GM21423 (cell line): ENCODE measurements around the gene SLC17A2.
A peak's percentile ranks its signal among the peaks of the same experiment; 100 is the strongest.
"Not testable (repeated sequence)": the region's sequence is repeated elsewhere in the genome, so short reads cannot be mapped to it uniquely, and the experiment has no call there.

ENCODE experiments used
- ATAC-seq: cut with Tn5 transposase; IDR thresholded peaks from one replicate; pipeline ENCODE4 v1.9.1; 2021; ENCODE audit warnings: mild to moderate bottlenecking, moderate library complexity; ENCODE audit not compliant: unreplicated experiment

The SLC17A2 gene

GRCh38 chr6:25952535-25952934 lies 22.0 kb upstream of the SLC17A2 start:
- ATAC-seq, result no peak

DNA sequence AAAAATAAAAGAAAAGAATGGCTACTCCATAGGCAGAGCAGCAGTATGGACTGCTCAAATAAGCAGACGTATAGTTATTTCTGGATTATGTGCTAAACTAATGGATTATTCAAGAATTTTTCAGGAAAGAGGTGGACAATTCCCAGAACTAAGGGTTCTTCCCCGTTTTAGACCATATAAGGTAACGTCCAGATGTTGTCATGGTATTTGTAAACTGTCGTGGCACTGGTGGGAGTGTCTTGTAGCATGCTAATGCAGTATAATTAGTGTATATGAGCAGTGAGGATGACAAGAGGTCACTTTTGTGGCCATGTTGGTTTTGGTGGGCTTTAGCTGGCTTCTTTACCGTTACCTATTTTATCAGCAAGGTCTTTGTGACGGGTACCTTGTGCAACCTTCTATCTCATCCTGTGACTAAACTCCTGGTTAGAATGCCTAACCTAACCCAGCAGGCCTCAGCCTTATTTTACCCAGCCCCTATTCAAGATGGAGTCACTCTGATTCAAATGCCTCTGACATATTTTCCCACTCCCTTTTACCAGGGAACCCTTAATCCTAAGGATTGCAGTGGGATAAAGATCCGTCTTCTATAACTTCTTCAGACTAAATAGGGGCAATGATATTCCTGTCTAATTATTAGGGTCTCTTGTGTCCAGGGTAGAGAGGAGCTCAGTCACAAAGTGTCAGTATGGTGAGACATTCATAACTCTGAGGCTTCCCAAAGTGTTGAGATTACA lies 21.0 kb upstream of the SLC17A2 start:
- ATAC-seq, result no peak

DNA sequence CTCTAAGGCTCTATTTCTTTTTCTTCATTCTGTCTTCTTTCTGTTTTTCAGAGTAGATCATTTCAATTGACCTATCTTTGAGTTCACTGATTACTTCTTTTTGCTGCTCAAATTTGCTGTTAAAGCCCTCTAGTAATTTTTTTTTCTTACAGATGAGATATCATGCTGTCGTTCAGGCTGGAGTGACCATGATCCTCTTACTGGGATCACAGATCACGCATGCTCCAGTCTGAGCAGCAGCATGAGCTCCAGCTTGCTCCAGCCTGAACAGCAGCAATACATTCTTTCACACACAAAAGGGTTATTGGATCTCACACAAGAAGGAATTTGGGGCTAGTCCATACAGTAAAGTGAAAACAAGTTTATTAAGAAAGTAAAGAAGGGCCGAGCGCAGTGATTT lies 19.8 kb upstream of the SLC17A2 start:
- ATAC-seq, result no peak

GRCh38 chr6:25949695-25950094 lies 19.2 kb upstream of the SLC17A2 start:
- no peak for ATAC-seq

GRCh38 chr6:25947492-25947891 lies 17.0 kb upstream of the SLC17A2 start:
- not testable (repeated sequence) for ATAC-seq

DNA sequence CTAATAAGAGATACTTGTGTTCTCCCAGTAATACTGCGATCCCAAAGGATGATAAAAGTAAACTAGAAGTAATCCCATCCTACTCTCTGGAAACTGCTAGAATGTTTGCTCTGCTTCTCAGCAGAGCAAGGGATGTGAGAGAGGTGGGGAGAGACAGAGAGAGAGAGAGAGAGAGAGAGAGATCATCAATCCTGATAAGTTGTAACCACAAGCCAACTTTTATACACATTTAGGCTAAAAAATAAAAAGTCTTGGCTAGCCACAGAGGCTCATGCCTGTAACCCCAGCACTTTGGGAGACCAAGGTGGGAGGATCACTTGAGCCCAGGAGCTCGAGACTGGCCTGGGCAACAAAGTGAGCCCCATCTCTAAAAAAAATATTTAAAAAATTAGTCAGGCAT lies 16.1 kb upstream of the SLC17A2 start:
- ATAC-seq, result no peak

- ATAC-seq, result not testable (repeated sequence)
Measured at GRCh38 chr6:25945738-25946137, 15.2 kb upstream of the SLC17A2 start.

DNA sequence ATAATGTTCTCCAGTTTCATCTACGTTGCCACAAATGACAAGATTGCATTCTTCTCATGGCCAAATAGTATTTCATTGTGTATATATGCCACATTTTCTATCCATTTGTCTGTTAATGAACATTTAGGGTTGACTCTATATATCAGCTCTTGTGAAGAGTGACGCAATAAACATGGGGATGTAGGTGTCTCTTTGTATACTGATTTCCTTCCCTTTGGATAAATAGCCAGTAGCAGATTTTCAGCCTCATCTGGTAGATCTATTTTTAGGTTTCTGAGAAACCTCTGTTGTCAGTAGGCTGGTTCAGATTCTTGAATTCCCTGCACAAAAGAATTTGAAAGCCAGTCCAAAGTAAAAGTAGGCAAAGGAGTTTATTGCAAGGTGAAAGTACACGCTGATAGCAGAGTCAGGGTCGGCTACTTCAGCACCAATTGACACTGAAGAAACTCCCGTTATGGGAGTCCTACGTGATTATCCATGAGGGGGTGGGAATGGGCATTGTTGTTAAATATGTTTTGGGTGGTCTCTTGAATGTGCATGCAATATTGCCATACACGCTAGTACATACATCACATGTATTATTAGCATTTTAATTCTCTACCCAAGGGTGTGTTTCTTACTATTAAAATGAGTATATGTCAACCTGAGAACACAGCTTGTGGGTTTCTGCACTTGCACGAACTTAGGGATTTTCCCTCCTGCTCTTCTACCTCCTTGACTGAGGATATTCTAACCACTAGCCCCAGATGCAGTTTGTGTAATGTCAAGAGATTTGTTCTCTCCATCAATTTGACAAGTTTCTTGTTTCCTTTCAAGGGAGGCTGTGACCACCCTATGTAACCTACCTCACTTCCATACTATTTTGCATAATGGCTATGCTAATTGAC lies 14.4 kb upstream of the SLC17A2 start:
- peak; percentile 88 for ATAC-seq

- no peak for ATAC-seq
Measured at GRCh38 chr6:25943887-25944286, 13.4 kb upstream of the SLC17A2 start.

- ATAC-seq, result no peak
Measured at GRCh38 chr6:25942561-25943147, 12.2 kb upstream of the SLC17A2 start.

- no peak for ATAC-seq
Measured at GRCh38 chr6:25939593-25939992, 9.1 kb upstream of the SLC17A2 start.

DNA sequence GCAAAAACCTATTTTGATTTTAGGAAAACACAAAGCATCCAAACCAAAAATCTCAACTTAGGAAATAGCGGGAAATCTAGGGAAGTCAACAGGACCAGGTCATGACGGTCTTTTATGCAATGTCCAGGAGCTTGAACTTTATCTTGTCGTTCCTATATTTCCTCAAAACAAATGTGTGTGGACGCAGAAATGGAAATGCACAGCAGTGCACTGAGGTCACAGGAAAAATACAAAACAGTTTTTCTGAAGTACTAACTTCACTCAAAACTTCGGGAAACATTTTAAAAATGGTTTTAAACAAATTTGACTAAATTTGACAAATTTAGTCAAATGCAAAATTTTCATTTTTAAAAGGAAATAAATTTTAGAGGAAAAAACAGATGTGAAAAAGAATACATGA lies 5.5 kb upstream of the SLC17A2 start:
- no peak for ATAC-seq

DNA sequence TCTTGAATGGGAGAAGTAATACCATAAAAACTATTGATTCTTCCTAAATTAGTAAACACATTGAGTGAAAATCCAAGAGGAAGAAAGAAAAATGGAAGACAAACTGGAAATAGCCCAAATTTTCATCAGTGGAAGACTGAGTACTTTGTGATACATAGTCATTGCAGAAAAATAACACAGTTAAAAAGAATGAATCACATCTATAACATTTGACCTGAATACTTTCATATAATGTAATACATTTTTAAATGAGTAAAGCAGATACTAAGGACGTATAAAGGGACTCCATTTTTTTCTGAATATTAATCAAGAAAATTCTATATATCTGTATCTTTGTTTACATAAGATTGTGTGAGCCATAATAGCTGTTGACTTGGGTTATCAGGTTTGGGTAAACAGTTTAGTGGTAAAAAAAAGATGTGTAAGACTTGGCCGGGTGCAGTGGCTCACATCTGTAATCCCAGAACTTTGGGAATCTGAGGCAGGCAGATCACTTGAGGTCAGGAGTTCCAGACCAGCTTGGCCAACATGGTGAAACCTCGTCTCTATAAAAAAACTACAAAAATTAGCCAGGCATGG lies 4.3 kb upstream of the SLC17A2 start:
- no peak for ATAC-seq

GRCh38 chr6:25934156-25934555 lies 3.7 kb upstream of the SLC17A2 start:
- ATAC-seq, result no peak

- ATAC-seq, result no peak
Measured at GRCh38 chr6:25931411-25931709, 869 bp upstream of the SLC17A2 start.

DNA sequence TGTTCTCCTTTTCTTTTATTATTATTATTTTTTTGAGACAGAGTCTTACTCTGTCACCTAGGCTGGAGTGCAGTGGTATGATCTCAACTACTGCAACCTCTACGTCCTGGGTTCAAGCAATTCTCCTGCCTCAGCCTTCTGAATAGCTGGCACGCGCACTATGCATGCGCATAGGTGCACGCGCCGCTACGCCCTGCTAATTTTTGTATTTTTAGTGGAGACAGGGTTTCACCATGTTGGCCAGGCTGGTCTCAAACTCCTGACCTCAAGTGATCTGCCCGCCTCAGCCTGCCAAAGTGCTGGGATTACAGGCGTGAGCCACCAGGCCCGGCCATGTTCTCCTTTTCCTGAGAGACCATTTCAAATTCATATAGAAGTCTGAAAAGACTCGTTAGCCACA lies 706 bp downstream of the SLC17A2 start:
- not testable (repeated sequence) for ATAC-seq

DNA sequence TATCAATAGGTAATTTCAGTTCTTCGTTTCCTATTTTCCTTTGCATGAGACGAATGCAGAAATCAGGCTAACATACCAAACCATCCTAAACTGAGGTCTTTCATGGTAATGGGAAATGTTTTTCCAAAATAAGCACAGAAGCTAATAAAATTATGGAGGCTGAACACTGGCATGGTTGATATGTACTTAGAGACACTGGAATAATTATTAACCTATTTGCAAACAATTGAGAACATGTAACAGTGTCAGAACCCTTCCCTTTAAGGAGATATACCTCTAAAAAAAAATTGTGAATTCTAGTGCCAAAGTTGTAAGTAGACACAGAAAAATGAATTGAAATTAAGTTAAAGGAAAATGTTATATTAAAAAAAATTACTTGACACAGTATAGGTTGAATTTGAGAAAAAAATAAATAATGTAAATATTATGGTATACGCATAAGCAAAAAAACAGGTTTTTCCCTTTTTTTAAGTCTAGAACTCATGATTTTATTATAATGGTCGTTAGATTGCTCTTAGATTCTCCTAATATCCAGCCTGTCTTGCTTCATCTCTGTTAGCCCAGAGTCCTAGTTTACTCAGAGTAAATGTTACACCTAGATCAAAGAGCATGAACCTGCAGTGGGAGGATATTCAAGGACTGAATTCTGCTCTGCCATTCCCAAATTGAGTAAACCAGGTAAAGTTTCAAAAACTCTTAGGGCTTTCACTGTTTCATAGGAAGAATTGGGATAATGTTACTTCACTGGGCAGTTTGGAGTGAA lies 1.7 kb downstream of the SLC17A2 start:
- ATAC-seq, result no peak

DNA sequence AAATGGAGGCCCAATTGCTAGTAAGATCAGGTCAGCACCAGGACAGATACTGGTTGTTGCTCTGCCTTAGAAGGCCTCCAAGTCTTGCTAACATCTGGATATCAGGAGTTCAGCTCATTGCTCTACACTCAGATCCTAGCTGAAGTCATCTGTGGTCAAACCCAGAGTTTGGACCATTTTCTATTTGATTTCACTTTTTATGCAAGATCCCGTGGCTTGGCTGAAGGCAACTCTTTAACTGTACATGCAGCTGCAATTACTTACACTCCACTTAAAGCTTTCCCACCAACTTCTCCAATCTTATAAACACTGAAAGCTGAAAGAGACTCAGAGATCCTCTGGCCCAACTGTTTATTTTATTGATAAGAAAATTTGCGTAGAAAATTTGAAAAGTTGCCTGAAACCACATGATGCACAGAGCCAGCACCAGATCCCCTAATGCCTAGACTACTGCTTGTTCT lies 2.7 kb downstream of the SLC17A2 start:
- ATAC-seq, result no peak

- ATAC-seq, result no peak
Measured at GRCh38 chr6:25927178-25927577, 3.3 kb downstream of the SLC17A2 start.

DNA sequence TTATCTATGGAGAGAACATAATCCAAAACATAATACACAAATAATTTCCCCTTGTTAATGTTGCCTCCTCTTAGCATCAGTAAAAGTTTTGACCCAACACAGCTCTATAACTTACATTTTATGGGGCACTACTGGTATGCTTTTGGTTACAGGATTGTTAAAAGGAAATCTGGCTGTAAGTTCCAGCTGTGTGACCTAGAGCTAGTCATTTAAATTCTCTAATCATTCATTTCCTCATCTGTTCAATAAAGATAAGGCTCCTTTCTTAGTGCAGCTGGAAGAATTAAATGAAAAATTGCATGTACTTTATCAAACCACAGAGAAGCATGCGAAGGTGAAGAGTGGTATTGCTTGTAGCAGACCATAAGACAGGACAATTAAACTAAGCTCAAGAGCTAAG lies 4.6 kb downstream of the SLC17A2 start:
- ATAC-seq, result no peak

DNA sequence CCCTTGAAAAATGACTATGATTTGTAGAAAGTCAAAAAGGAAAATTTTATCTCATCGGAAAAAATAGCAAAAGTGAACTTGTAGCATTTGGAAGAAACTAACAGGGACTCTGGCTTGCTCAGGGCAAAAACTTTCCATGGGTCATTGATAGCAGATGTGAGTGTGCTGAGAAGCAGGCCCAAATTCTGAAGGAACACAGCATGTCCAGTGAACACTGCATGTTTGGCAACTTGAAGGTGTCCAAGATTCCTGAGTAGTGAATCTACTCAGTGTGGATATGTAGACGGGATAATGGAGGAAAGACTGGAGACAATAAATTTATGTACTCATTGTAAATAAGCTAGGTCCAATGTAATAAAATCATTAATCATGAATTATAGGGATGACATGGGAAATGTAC lies 8.2 kb downstream of the SLC17A2 start:
- no peak for ATAC-seq
